GM19043 (cell line): ENCODE data around the gene YPEL5.

Experiments
- ATAC-seq: cut with Tn5 transposase; IDR thresholded peaks from one replicate; pipeline ENCODE4 v1.9.1; 2021; ENCODE audit warnings: low read depth; ENCODE audit not compliant: unreplicated experiment

The YPEL5 gene

DNA sequence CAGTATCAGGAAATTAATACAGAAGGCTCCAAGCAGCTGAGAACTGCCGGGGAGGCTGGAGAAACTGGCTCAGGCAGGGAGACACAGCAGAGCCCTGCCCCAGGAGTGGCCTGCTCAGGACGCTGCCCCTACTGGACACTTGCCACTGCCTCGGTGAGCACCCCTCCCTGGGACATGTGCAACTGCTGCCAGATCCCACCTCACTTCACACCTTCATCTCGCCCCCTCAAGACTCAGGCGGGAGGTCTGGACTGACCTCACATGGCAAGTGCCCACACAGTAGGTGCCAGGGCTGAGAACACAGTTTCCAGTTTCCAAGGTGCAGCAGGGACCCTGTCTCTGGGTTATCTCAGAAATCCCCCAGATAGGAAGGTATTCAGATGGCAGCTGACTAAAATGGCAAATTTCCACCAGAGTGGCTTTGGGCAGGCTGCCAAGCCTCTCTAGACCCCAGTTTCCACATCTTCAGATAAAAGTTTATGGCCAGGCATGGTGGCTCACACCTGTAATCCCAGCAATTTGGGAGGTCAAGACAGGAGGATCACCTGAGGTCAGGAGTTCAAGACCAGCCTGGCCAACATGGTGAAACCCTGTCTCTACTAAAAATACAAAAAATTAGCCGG is 50.9 kb downstream of the YPEL5 start:
- ATAC-seq: no peak

DNA sequence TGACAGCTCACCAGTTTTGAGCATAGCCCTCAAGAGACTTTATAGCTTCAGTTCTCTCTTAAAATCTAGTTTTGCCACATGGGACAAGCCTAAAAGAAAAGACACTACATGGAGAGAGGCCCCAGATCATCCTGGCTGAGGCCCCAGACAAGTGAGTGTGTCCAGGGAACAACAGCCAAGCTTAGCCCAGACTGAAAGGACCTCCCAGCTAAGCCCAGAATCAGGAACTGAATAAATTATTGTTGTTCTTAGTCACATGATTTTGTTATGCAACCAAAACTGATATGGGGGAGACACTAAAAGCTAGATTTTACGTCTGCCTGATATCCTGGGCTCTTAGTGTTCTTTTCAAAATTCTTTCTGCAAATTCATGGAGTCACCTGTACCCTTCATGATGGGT is 55.2 kb downstream of the YPEL5 start:
- no peak for ATAC-seq

DNA sequence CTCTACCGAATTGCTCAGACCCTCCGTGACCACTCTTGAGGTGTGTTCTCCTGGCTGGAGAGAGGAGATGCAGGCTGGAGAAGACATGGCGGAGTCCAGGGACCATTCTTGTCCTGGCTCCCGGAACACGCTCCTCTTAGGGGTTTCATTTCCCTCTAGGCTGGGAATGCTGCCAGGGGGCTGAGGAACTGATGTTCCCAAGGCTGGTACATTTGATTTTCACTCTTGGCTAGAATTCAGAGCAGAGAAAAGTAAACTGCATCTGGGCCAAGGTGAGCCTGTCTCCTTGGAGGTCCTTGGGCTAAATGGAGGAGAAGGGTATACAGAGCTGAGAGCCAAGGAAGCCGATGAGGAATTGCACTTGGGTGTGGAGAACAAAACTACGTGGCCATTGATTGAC is 56.3 kb downstream of the YPEL5 start:
- ATAC-seq: no peak

DNA sequence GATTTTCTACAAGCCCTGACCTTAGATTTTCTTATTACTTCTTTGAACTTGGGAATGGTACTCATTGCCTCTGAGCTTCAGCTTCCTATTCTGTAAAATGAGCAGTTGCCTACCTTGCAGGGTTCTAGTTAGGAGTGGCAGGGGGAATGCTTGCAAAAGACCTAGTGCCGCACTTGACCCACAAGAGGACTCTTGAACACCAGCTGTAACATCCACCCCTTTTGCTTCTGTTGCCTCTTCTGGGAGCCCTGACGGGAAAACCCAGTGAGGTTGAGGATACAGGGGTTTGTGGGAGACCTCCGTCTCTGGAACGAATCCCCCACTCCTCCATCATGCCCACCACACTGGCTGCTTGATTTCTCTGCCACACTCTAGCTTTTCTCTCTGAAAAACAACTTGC is 57.5 kb downstream of the YPEL5 start:
- no peak for ATAC-seq

DNA sequence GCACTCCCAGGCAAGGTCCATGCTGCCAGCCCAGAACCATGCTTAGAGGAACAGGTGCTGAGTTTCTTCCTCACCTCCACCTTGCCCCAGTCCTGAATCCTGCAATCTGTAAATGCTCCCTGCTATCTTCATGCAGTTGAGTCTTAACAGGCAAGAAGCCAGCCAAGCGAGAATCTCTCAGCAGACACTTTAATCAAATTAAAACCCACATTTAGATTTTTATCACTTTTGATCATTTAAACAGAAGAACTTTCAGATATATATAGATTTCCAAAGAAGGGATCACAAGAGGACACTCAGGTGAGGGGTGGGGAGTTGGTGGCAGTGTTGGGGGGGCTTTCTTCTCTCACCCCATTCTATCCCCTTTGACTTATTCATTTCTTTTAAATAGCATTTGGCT is 58.6 kb downstream of the YPEL5 start:
- no peak for ATAC-seq

DNA sequence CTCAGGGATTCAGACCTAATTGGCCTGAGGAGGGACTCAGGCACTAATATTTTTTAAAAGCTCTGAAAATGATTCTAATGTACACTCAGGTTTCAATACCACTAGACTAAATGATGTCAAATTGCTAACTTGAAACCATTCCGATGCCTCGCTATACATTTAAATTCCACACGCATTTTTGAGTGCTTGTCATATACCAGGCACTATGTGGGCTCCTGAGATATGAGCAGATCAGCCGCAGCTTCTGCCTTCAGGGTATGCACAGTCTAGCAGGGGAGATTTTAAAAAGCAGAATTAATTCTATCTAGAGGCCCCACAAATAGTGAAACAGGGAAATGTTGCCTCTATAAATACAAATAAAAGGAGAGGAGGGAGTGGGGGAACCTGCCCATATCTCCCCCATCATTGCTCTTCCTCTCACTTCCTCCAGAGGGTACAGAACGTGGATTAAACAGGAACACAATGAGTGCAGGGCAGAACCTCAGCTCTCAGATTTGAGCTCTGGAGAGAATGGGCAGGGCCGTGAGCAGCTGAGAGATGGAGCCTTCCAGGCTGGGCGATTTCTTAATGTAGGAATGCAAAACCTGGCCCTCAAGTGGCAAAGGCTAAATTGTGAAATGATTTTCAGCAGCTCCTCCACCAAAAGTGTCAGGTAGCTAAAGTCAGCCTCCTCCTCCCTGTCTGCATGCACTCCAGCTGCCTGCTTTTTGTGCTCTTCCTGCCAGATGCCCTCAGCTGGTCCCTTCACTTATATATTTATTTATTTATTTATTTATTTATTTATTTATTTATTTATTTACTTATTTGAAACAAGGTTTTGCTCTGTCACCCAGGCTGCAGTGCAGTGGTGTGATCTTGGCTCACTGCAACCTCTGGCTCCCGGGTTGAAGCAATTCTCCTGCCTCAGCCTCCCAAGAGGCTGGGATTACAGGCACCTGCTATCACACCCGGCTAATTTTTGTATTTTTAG is 59.9 kb downstream of the YPEL5 start:
- no peak for ATAC-seq

DNA sequence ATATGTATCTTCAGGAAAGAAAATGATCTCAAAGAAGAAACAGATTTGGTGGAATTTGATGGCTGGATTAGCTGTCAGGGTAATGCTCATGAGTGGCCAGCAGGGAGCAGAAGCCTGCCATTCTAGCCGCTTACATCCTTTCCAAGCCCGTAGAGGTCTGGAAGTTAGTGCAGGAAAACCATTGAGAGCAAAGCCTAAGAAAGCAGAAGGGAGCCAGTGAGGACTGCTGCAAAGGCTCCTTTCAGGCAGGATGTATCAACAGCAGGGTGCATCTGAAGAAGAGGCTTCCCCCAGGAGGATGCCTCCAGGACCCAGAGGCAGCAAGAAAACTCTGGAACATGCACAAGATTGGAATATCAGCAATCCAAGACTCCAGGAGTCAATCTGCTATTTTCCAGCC is 61.6 kb downstream of the YPEL5 start:
- ATAC-seq: no peak

DNA sequence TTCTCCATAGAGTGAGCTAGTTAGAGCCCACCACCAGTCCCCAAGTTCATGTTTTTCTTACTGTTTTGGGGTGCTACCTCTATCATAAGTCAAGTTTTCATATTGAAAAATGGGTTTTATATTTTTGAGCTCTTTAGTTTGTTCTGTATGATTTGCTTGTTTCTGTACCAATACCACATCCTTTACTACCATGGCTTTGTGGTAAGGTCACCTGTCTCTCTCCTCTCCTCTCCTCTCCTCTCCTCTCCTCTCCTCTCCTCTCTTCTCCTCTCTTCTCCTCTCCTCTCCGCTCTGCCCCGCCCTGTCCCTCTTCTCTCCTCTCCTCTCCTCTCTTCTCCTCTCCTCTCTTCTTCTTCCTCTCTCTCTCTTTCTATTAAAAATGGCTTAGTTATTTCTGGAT is 62.4 kb downstream of the YPEL5 start:
- ATAC-seq: no peak
